Muscle of arm (tissue), 14 donors: ENCODE data around the gene S100B. TPM values are rescaled to one million over a fixed set of nuclear protein-coding genes. Genes with fewer than 3 reads are reported as not detected.

Source experiments
- DNase-seq: peaks from one replicate; pipeline ENCODE4 v3.0.0-alpha.2; 2013
- long read RNA-seq, 11 donors: transcript quantifications; one replicate each; lab custom pipeline, GENCODE V29; 2026
- polyA plus RNA-seq, 12 donors: library from polyadenylated mRNA; unstranded; fragments of 120-200 nt; gene quantifications; one replicate each; pipeline ENCODE4 v1.2.1, GENCODE V29; 2013; ENCODE audit not compliant: insufficient read length in 12 of 12

Gene S100B
- polyA plus RNA-seq: 10 to 100 TPM in 7 of 12 donors, 1 to 10 TPM in 3, not detected in 2; 8.5 to 48.0 (median 14.2) TPM
- long read RNA-seq, donor 1, transcript S100B-201 (3 exons, 877 nt): major isoform, 28 of 29 reads
- long read RNA-seq, donor 1, partial matches to known transcripts: 0 of 29 reads
- long read RNA-seq, donor 1, other reads (novel, unspliced or antisense): 0 of 29 reads
- long read RNA-seq, donor 2, transcript S100B-201 (3 exons, 877 nt): major isoform, 13 of 14 reads
- long read RNA-seq, donor 2, partial matches to known transcripts: 0 of 14 reads
- long read RNA-seq, donor 2, other reads (novel, unspliced or antisense): 0 of 14 reads
- long read RNA-seq, donor 3, transcript S100B-201 (3 exons, 877 nt): major isoform, 15 of 16 reads
- long read RNA-seq, donor 3, partial matches to known transcripts: 0 of 16 reads
- long read RNA-seq, donor 3, other reads (novel, unspliced or antisense): 0 of 16 reads
- long read RNA-seq, donor 4, transcript S100B-201 (3 exons, 877 nt): major isoform, 6 of 43 reads
- long read RNA-seq, donor 4, partial matches to known transcripts: 31 of 43 reads
- long read RNA-seq, donor 4, other reads (novel, unspliced or antisense): 6 of 43 reads
- long read RNA-seq, donor 5, transcript S100B-201 (3 exons, 877 nt): major isoform, 7 of 8 reads
- long read RNA-seq, donor 5, partial matches to known transcripts: 0 of 8 reads
- long read RNA-seq, donor 5, other reads (novel, unspliced or antisense): 0 of 8 reads
- long read RNA-seq, donor 6, partial matches to known transcripts: 0 of 5 reads
- long read RNA-seq, donor 6, other reads (novel, unspliced or antisense): 0 of 5 reads
- long read RNA-seq, donor 7, partial matches to known transcripts: 0 of 5 reads
- long read RNA-seq, donor 7, other reads (novel, unspliced or antisense): 0 of 5 reads
- long read RNA-seq, donor 8, transcript S100B-201 (3 exons, 877 nt): major isoform, 7 of 9 reads
- long read RNA-seq, donor 8, partial matches to known transcripts: 0 of 9 reads
- long read RNA-seq, donor 8, other reads (novel, unspliced or antisense): 0 of 9 reads
- long read RNA-seq, donor 9, transcript S100B-201 (3 exons, 877 nt): major isoform, 8 of 8 reads
- long read RNA-seq, donor 9, partial matches to known transcripts: 0 of 8 reads
- long read RNA-seq, donor 9, other reads (novel, unspliced or antisense): 0 of 8 reads
- long read RNA-seq, donor 10, transcript S100B-201 (3 exons, 877 nt): major isoform, 9 of 9 reads
- long read RNA-seq, donor 10, partial matches to known transcripts: 0 of 9 reads
- long read RNA-seq, donor 10, other reads (novel, unspliced or antisense): 0 of 9 reads
- long read RNA-seq, donor 11, transcript S100B-201 (3 exons, 877 nt): major isoform, 24 of 24 reads
- long read RNA-seq, donor 11, partial matches to known transcripts: 0 of 24 reads
- long read RNA-seq, donor 11, other reads (novel, unspliced or antisense): 0 of 24 reads

GRCh38 chr21:46604975-46605766 lies at the start of gene S100B:
Gene S100B, minus strand, starts transcription at chr21:46605082. Its CDS starts 2,667 bp downstream, at chr21:46602415.
- no peak for DNase-seq

- no peak for DNase-seq
Observed at GRCh38 chr21:46651121-46651520, 46.2 kb upstream of the S100B start.

- no peak for DNase-seq
Observed at GRCh38 chr21:46650476-46651098, 45.7 kb upstream of the S100B start.

GRCh38 chr21:46649356-46649755 lies 44.5 kb upstream of the S100B start:
- no peak for DNase-seq

- DNase-seq: no peak
Observed at GRCh38 chr21:46648539-46648938, 43.7 kb upstream of the S100B start.

GRCh38 chr21:46646541-46647154 lies 41.8 kb upstream of the S100B start:
- DNase-seq: no peak

GRCh38 chr21:46645840-46646239 lies 41.0 kb upstream of the S100B start:
- DNase-seq: no peak

- DNase-seq: no peak
Observed at GRCh38 chr21:46643379-46644177, 38.7 kb upstream of the S100B start.

- no peak for DNase-seq
Observed at GRCh38 chr21:46641656-46642055, 36.8 kb upstream of the S100B start.

GRCh38 chr21:46639489-46640386 lies 34.9 kb upstream of the S100B start:
- no peak for DNase-seq

GRCh38 chr21:46637952-46638746 lies 33.3 kb upstream of the S100B start:
- DNase-seq: no peak

GRCh38 chr21:46636550-46637285 lies 31.8 kb upstream of the S100B start:
- no peak for DNase-seq

GRCh38 chr21:46636181-46636512 lies 31.3 kb upstream of the S100B start:
- no peak for DNase-seq

GRCh38 chr21:46635324-46636180 lies 30.7 kb upstream of the S100B start, which contains the start of gene PRMT2:
Gene PRMT2, plus strand, starts transcription at chr21:46635674. Its CDS starts 1,278 bp downstream, at chr21:46636952.
- peak; percentile 98 for DNase-seq

- peak; percentile 92 for DNase-seq
Observed at GRCh38 chr21:46634966-46635323, 30.1 kb upstream of the S100B start.
